Sciatic nerve (tissue), 2 donors: ENCODE measurements around the gene MTHFD1L. TPM values are rescaled to one million over a fixed set of nuclear protein-coding genes. Genes with fewer than 3 reads are reported as not detected.
"Not testable (repeated sequence)": the region's sequence is repeated elsewhere in the genome, so short reads cannot be mapped to it uniquely, and the experiment has no call there.

ENCODE experiments used
- ATAC-seq: fragments of 200-7000 bp; cut with Tn5 transposase; one replicate; pipeline ENCODE4 v1.9.1; 2020; ENCODE audit warnings: mild to moderate bottlenecking, moderate library complexity
- DNase-seq: peaks from one replicate; pipeline ENCODE4 v3.0.0-alpha.2; 2020; ENCODE audit warnings: low spot score
- intact Hi-C: fragments of 100-400 bp; cut with DNase I; formaldehyde crosslinking; loops from one replicate; pipeline ENCODE4 v1.14.2; 2022
- total RNA-seq: library from RNA; stranded (reverse); fragmentation: NEBNext Ultra II Directional; extraction: Animal tissue kit (Norgen Biotek cat#: 25700); gene quantifications from one replicate; pipeline ENCODE4 v1.2.1, GENCODE V29; 2021
- donor health status: DM: no; HTN: no; CAD: no.
- donor health status: DM: no; HTN: no; CAD: no.

The MTHFD1L gene
- total RNA-seq, 1 donor from 2014 or later = 30.4 TPM

GRCh38 chr6:151021896-151022295 lies 156.4 kb downstream of the MTHFD1L start:
- DNase-seq (no peak), ATAC-seq (peak; percentile 93)
- intact Hi-C loops = no loop called here

- intact Hi-C loops = no loop called here
- DNase-seq (no peak), ATAC-seq (peak; percentile 81)
Measured at GRCh38 chr6:151022492-151022891, 157.0 kb downstream of the MTHFD1L start.

- intact Hi-C loops = no loop called here
- no peak for DNase-seq
- ATAC-seq = no peak
Measured at GRCh38 chr6:151023342-151023741, 157.8 kb downstream of the MTHFD1L start.

DNA sequence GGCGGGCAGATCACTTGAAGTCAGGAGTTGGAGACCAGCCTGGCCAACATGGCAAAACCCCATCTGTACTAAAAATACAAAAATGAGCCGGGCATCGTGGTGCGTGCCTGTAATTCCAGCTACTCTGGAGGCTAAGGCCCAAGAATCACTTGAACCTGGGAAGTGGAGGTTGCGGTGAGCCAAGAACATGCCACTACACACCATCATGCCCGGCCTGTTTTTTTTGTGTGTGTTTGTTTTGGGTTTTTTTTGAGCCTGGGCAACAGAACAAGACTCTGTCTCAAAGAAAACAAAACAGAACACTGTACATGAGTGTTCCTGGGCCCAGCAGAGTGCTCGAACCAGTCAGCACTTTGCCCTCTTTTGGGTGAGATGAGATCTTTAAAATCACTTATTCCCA lies 159.1 kb downstream of the MTHFD1L start:
- intact Hi-C loops = no loop called here
- no peak for ATAC-seq

GRCh38 chr6:151025076-151025475 lies 159.6 kb downstream of the MTHFD1L start:
- no peak for DNase-seq
- intact Hi-C loops = no loop called here
- ATAC-seq = no peak

More for the DNA sequence above, 159.1 kb downstream of the MTHFD1L start:
- DNase-seq = no peak

GRCh38 chr6:151026041-151026663 lies 160.7 kb downstream of the MTHFD1L start:
- no peak for DNase-seq
- intact Hi-C loops = no loop called here
- ATAC-seq = no peak

DNA sequence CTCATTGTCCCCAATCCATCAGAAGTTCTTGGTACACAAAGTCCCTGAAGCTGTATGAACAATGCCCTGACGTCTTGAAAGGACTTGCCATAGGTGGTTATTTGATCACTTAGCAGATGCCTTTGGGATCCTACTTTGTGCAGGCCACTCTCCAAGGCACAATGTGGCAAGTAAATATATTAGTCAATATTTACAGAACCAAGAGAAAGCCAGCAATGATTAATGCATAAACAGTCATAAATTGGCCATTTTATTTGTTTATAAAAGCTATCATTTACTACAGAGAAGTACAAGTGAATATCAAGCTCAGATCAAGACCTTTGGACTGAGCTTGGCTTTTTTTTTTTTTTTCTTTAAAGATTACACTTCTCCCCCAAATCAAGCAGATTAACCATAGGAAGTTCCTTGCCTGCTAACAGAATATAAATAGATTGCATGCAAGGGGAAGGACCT lies 161.8 kb downstream of the MTHFD1L start:
- ATAC-seq (no peak), DNase-seq (no peak)
- intact Hi-C loops = no loop called here

- intact Hi-C loops = no loop called here
Measured at GRCh38 chr6:151027936-151028838, 162.7 kb downstream of the MTHFD1L start.

GRCh38 chr6:151029970-151030369 lies 164.5 kb downstream of the MTHFD1L start:
- ATAC-seq = peak; percentile 9
- intact Hi-C loops = no loop called here
- DNase-seq = no peak

More at GRCh38 chr6:151027936-151028838, 162.7 kb downstream of the MTHFD1L start:
- no peak for ATAC-seq
- no peak for DNase-seq

DNA sequence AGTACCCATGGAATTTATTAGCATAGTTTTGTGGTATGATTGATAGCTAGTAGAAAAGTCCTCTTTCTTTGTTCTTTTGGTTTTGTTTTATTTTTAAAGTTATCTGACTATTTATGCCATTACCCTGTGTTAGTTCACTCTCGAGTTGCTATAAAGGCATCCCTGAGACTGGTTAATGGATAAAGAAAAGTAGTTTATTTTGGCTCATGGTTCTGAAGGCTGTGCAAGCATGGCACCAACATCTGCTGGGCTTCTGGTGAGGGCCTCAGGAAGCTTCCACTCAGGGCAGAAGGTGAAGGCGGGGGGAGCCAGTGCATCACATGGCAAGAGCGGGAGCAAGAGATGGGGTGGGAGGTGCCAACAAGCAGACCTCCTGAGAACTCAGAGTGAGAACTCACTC lies 166.5 kb downstream of the MTHFD1L start:
- intact Hi-C loops = no loop called here
- DNase-seq (no peak), ATAC-seq (no peak)

GRCh38 chr6:151034825-151035781 lies 169.6 kb downstream of the MTHFD1L start:
- ATAC-seq (no peak), DNase-seq (no peak)
- intact Hi-C loops = no loop called here

DNA sequence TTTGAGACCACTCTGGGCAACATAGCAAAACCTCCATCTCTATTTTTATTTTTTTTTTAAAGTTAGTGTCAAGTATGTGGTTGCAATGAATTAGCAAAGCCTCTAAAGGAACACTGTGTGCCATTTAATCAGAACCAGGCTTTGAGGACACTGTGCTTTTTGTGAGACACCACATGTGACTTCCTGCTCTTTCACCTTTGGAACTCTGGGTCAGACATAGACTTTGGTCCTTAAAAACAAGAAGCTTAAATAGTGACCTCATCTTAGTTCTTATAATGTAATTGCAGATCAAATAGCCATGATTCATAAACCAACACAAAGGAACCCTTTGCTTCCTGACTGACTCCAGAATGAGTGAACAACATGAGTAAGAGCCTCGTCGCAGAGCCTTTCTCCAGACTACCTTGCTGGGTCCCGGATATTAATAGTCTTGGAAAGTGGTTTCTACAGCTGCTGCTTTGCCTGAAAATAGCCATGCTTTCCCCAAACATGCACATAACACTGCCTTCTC lies 170.8 kb downstream of the MTHFD1L start:
- ATAC-seq, DNase-seq, intact Hi-C loops: not testable (repeated sequence)

DNA sequence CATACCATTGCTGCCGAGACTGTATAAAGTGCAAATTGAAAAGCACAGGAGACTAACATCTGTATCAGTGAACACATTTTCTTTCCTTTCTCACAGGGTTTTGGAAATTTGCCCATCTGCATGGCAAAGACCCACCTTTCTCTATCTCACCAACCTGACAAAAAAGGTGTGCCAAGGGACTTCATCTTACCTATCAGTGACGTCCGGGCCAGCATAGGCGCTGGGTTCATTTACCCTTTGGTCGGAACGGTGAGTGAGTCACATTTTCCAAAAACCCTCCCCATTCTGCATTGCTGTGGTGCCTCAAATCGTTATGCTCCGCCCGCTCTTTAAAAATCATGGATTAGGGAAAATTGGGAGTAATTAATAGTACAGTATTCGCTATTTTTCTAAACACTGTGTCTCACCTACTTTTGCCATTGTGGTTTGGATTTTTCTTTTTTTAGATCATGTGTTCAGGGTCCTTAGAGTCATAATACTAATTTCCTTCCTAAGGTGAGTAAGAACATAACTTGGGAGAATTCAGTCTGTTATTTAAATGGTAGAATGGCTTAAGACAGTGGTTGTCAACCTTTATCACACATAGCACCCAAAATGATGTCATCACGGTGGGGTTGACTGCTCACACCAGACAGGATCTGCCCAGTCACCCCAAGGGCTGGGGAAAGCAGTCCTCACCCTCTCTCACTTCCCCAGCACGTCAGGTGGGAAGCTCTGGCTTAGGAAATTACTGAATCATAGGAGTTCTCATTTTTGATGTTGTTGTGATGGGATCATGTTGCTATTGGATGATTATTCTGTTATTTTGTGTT lies 171.6 kb downstream of the MTHFD1L start:
- no peak for ATAC-seq
- intact Hi-C loops = no loop called here
- DNase-seq = no peak

- intact Hi-C loops = no loop called here
- ATAC-seq (no peak), DNase-seq (no peak)
Measured at GRCh38 chr6:151038616-151039015, 173.1 kb downstream of the MTHFD1L start.

- DNase-seq (peak; percentile 80), ATAC-seq (peak; percentile 99)
- intact Hi-C loops = not testable (repeated sequence)
Measured at GRCh38 chr6:151040888-151041521, 175.5 kb downstream of the MTHFD1L start.

DNA sequence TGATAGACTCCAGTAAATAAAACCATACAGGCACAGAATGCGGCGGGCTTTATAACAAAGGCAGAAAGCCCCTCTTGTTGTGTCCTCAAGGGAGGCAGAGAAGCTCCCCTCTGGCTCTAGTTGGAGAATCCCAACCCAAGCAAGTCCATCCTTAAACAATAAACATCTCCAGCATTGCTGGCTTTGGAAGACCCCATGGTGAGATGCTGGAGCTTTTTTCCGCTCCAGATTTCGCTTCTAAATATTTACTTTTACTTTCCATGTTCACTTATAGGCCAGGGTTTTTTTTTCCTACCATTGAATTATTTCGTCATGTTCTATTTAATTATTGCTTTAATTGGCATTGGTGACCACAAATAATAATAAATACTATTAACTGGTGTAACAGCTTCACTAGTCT lies 176.2 kb downstream of the MTHFD1L start:
- DNase-seq (no peak), ATAC-seq (no peak)
- intact Hi-C loops = no loop called here

- intact Hi-C loops, ATAC-seq, DNase-seq: not testable (repeated sequence)
Measured at GRCh38 chr6:151042911-151043330, 177.4 kb downstream of the MTHFD1L start.

- ATAC-seq (no peak), DNase-seq (no peak)
- intact Hi-C loops = no loop called here
Measured at GRCh38 chr6:151043944-151044343, 178.4 kb downstream of the MTHFD1L start.
